GM21515 (cell line): Measurements from ENCODE around the gene HTATSF1.

Source experiments
- ATAC-seq: cut with Tn5 transposase; IDR thresholded peaks from one replicate; pipeline ENCODE4 v1.9.1; 2021; ENCODE audit not compliant: unreplicated experiment

The HTATSF1 gene

DNA sequence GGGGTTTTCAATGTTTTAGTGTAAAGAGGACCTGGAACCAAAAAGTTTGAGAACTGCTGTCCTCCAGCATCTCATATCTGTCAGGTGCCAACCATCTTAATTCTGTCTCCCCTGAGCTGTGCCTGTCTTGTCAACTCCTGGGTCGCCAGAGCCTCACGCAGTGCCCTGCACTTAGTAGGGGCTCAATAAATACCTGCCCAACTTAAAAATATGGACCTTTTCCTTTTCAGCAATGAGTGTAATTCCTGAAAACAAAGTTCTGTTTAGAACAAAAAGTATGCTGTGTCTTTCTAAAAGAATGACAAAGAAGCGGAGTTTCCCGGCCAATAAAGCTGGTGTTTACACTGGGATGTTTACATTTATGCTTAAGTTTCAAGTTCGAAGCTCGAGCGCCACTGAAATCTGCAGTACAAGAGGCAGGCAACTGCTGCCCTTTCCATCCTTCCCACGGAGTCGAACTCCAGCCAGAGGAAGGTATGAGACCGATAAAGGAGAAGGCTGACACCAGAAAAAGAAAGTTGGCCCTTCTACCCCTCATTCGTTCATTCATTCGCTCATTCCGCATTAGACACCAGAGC is 1.1 kb upstream of the HTATSF1 start:
- peak; percentile 4 for ATAC-seq

- peak; percentile 84 for ATAC-seq
Observed at GRCh38 chrX:136496764-136497555, 432 bp upstream of the HTATSF1 start.

DNA sequence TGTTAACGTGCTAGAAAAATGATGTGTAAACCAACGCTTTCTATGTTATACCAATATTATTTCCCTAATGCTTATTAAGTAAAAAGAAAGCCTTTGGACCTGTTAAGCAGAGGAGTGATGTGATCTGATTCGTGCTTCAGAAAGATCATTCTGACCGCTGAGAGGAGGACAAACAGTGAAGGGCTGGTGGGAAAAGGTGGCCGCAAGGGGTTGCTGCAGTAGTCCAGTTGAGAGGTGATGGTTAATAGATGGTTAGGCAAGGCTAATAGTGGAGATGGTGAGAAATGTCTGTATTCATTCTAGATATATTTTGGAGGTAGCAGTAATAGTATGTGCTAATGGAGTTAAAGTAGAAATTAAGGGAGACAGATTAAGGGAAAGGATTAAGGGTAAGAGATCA is 21.7 kb downstream of the HTATSF1 start:
- no peak for ATAC-seq

DNA sequence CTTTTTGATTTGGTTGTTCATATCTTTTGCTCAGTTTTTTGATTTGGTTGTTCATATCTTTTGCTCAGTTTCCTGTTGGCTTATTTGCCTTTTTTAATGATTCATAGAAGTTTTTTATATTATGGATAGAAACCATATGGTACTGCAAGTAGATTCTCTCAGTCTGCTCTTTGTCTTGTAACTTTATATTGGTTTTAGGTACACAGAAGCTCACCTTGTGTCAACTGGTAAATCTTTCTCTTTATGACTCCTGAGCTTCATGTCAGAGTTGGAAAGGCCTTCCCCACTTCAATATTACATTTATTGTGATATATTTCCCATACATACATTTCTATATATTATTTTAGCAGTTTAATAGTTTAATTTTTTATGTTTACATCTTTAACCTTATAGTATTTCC is 26.4 kb downstream of the HTATSF1 start:
- no peak for ATAC-seq

DNA sequence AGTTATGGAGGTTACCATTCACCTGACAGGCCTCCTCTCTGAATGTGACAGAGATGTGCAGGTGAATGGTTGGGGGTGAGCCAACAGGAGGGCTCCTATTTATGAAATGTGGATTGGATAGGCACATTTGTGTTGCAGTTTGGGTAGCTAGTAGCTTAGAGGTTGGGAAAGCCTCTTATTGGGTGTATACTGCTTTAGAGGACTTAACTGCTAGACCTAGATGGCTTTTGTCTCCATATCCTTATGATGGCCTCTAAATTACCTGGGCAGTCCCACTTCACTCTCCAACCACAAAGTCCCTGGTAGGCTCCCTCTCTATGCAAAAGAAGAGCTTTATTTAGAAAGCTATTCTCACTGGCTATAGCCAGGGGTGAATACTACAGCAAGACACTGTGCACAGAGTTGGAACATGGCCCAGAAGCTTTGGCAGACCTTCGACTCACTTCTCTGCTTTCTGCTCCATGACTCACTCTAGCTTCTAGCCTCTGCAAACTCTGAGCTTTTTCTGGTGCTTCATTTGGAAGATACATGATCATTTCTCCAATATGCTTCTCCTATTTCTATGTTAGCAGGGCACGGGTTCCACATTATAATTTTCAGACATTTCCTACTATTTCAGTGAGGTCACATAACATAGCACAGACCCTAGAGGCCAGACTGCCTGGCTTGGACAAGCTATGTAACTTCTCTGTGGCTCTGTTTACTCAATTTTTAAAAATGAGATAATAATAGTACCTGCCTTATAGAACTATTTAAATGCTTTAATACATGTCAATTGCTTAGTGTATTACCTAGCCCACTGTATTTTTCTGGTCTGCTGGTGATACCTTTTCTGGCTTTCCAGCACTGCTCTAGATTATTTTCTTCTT is 28.6 kb downstream of the HTATSF1 start:
- no peak for ATAC-seq

GRCh38 chrX:136528645-136529315 is 31.4 kb downstream of the HTATSF1 start:
- ATAC-seq: no peak

DNA sequence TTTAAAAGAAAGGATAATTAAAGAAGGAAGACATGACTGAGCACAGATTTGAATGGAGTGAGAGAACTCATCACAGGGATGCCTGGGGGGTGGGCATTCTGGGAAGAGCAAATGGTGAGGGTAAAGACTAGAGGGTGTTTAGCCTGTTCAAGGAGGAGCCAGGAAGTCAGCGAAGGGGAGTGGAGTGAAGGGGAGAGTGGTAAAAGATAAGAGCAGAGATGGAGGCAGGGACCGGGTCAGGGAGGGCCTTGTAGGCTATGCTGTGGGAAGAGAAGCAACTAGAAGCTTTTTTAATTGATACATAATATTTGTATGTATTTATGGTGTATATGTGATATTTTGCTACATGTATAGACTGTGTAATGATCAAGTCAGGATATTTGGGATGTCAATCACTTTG is 32.4 kb downstream of the HTATSF1 start:
- no peak for ATAC-seq

DNA sequence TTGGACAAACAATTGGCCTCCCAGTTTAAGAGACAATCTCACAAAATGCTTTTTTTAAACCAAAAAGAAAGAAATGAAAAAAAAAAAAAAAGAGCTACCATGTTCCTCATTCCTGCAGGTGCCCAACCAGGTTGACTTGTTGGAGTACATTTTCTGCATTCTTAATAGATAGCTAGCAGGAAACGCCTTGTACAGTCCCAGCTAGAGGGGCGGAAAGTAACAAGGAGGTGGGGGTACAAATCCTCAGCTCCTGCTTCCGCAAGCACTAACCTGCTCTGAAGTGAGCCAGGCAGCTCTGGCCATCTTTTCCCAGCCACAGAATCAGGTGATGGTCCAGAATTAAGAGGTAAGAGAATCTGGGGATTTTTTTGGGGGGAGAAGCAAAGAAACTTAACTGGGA is 34.6 kb downstream of the HTATSF1 start, which contains the start of gene VGLL1:
Gene VGLL1 (plus strand): TSS at position 265 of the 400 bp plus-strand sequence. CDS start 3,806 bp downstream, outside the sequence.
- ATAC-seq: no peak

GRCh38 chrX:136534131-136534530 is 36.7 kb downstream of the HTATSF1 start:
- ATAC-seq: no peak

GRCh38 chrX:136538811-136539210 is 41.4 kb downstream of the HTATSF1 start:
- no peak for ATAC-seq

GRCh38 chrX:136540226-136540625 is 42.8 kb downstream of the HTATSF1 start:
- ATAC-seq: no peak

DNA sequence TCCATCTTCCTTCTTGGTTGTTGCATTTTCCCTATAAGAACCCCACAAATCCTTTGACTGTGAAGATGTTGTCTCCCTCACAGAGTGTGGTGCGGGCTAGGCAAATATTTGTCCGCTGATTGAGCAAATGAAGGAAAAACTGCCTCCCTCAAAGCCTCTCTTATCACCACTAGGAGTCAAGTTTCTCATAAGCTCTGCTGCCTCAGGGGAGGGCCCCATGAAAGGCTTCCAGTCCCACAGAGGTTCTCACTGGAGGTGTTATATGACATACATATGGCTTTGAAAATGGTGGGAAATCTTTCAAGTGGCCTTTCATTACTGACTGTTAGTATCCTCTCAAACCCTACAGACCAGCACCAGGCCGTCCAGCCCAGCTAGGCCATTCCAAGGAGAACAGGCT is 43.9 kb downstream of the HTATSF1 start:
- no peak for ATAC-seq

- ATAC-seq: no peak
Observed at GRCh38 chrX:136542281-136542680, 44.9 kb downstream of the HTATSF1 start.

DNA sequence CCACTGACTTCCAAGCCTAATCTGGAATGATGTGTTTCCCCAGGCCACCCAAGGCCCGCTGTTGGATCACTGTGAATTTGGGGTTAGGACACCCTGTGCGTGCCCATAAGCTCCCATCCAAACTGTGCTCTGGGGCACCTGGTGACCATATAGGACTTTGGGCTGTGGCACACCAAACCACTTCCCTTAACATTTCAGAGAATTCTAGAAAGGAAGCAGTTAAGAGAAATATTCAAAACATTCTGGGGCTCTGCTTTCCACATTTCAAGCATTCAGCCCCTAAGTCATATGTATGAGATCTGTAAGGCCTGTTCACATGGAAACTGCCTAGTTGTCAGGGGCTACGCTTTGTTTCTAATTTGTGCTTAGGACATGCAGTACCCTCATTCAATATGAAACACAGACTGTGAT is 49.0 kb downstream of the HTATSF1 start:
- ATAC-seq: no peak

GRCh38 chrX:136549226-136549625 is 51.8 kb downstream of the HTATSF1 start:
- no peak for ATAC-seq

- no peak for ATAC-seq
Observed at GRCh38 chrX:136551410-136551809, 54.0 kb downstream of the HTATSF1 start.

- no peak for ATAC-seq
Observed at GRCh38 chrX:136555694-136556093, 58.3 kb downstream of the HTATSF1 start.
